Epithelial cell of proximal tubule (primary cell): ENCODE data around the gene SMAD6. TPM values are rescaled to one million over a fixed set of nuclear protein-coding genes. Genes with fewer than 3 reads are reported as not detected.

ENCODE experiments used
- DNase-seq: peaks from one replicate; pipeline ENCODE4 v3.0.0-alpha.2; 2011; ENCODE audit warnings: low read depth
- H3K4me3 ChIP-seq: 2 replicates; pipeline ENCODE4 v1.5.1; 2011; ENCODE audit warnings: low read depth, mild to moderate bottlenecking, low read length
- CTCF ChIP-seq: conservative IDR thresholded peaks from 2 replicates; pipeline ENCODE4 v1.5.1; 2012; ENCODE audit warnings: low read depth, mild to moderate bottlenecking, low read length
- total RNA-seq: library from RNA; depleted of rRNA; stranded (reverse); fragments of >200 nt; gene quantifications from 2 replicates; pipeline ENCODE4 v1.2.3, GENCODE V29; 2015

SMAD6 gene
- total RNA-seq, 1 donor from 2014 or later, result 22.1 TPM

GRCh38 chr15:66692808-66693596, 9.0 kb upstream of the SMAD6 start:
- H3K4me3 ChIP-seq, result no peak overlapping the region
- DNase-seq, result no peak
- TF ChIP-seq CTCF, result no peak

GRCh38 chr15:66696770-66697169, 5.3 kb upstream of the SMAD6 start:
- DNase-seq, result no peak
- no peak for TF ChIP-seq CTCF
- H3K4me3 ChIP-seq, result no peak overlapping the region

- TF ChIP-seq CTCF, result peak; percentile 92
- no peak for DNase-seq
- H3K4me3 ChIP-seq, result no peak overlapping the region
These were observed 3.6 kb upstream of the SMAD6 start for GRCh38 chr15:66698318-66698961.

- TF ChIP-seq CTCF, result no peak
- DNase-seq, result no peak
- H3K4me3 ChIP-seq, result no peak overlapping the region
These were observed 3.1 kb upstream of the SMAD6 start for GRCh38 chr15:66698971-66699370.

- peak overlapping the region; percentile 55 for H3K4me3 ChIP-seq
- TF ChIP-seq CTCF, result no peak
- DNase-seq, result no peak
These were observed 1.6 kb upstream of the SMAD6 start for GRCh38 chr15:66700412-66700801.

GRCh38 chr15:66700802-66701421, 1.1 kb upstream of the SMAD6 start:
- no peak for TF ChIP-seq CTCF
- peak overlapping the region; percentile 57 for H3K4me3 ChIP-seq
- DNase-seq, result no peak
